Measurements from ENCODE around the gene DPYSL4.

Gene DPYSL4

DNA sequence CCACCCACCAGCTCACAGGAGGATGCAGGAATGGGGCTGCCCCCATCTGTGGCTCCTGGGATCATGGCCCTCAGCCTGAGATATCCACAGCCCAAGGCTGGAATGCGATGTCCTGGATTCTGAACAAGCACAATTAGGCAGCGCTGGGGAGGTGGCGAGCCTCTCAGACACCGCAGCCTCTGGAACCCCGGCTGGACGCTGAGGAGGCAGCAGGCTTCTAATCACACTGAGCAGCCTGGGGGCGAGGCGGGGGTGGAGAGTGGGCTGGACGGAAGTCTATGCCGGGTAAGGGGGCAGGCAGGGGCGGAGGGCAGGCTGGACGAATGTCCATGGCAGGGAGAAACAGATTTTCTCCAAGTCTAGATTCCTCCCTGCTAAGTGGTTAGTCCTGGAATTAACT, 56.4 kb downstream of the DPYSL4 start:
- TF ChIP-seq, protein P1, sequence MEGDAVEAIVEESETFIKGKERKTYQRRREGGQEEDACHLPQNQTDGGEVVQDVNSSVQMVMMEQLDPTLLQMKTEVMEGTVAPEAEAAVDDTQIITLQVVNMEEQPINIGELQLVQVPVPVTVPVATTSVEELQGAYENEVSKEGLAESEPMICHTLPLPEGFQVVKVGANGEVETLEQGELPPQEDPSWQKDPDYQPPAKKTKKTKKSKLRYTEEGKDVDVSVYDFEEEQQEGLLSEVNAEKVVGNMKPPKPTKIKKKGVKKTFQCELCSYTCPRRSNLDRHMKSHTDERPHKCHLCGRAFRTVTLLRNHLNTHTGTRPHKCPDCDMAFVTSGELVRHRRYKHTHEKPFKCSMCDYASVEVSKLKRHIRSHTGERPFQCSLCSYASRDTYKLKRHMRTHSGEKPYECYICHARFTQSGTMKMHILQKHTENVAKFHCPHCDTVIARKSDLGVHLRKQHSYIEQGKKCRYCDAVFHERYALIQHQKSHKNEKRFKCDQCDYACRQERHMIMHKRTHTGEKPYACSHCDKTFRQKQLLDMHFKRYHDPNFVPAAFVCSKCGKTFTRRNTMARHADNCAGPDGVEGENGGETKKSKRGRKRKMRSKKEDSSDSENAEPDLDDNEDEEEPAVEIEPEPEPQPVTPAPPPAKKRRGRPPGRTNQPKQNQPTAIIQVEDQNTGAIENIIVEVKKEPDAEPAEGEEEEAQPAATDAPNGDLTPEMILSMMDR (IDR thresholded peaks at IDR 0.05), result no peak
- no peak overlapping the region for H3K27ac ChIP-seq
- no peak overlapping the region for H3K4me3 ChIP-seq
- no peak for DNase-seq (ENCODE audit: low spot score)

DNA sequence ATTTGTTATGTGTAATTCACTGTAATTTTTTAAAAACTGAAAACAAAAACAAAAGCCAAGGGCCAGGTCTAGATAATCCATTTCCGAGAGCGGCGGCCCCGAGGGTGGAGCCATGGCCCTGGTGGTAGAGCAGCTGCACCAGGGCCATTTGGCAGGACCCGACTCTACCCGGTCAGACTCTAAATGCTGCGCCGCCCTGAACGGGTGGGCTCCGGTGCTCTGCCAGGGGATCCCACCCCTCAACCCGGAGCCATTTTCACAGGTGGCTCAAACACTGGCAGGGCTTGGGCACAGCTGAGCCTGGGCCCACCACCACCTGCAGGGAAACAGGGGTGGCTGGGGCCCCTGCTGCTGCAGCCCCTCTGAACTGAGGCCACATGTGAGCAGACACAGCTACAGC, 56.9 kb downstream of the DPYSL4 start:
- no peak for DNase-seq (ENCODE audit: low spot score)
- H3K27ac ChIP-seq, result no peak overlapping the region
- no peak overlapping the region for H3K4me3 ChIP-seq
- TF ChIP-seq, protein P1 (IDR thresholded peaks at IDR 0.05), result no peak

- TF ChIP-seq, protein P1 (IDR thresholded peaks at IDR 0.05), result no peak
- no peak overlapping the region for H3K27ac ChIP-seq
- H3K4me3 ChIP-seq, result no peak overlapping the region
- no peak for DNase-seq (ENCODE audit: low spot score)
Measured at GRCh38 chr10:132245056-132245455, 58.3 kb downstream of the DPYSL4 start.

- Histone ChIP-seq H3K27ac (no peak overlapping the region), H3K4me3 (no peak overlapping the region)
- DNase-seq (ENCODE audit: low spot score), result no peak
- TF ChIP-seq, protein P1 (IDR thresholded peaks at IDR 0.05), result no peak
Measured at GRCh38 chr10:132246296-132246695, 59.5 kb downstream of the DPYSL4 start.

DNA sequence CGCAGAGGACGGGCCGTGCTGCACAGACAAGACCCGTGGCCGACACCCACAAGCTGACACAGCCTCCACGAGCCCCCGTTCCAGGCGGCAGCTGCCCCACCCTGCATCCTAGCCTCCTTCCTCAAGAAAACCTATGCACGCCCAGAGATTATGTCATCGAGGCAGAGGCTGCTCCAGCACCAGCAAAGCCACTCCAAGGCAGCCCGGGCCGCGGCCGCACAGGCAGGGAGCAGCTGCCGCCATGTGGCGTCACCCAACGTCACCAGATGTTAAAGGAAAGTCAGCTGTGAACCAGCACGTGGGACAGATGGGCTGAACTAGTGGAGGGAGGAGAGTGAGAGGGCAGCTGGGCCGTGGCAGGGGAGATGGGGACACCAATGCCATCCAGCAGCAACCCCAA, 61.2 kb downstream of the DPYSL4 start:
- DNase-seq (ENCODE audit: low spot score), result no peak
- Histone ChIP-seq H3K27ac (no peak overlapping the region), H3K4me3 (no peak overlapping the region)
- TF ChIP-seq, protein P1 (IDR thresholded peaks at IDR 0.05), result no peak

DNA sequence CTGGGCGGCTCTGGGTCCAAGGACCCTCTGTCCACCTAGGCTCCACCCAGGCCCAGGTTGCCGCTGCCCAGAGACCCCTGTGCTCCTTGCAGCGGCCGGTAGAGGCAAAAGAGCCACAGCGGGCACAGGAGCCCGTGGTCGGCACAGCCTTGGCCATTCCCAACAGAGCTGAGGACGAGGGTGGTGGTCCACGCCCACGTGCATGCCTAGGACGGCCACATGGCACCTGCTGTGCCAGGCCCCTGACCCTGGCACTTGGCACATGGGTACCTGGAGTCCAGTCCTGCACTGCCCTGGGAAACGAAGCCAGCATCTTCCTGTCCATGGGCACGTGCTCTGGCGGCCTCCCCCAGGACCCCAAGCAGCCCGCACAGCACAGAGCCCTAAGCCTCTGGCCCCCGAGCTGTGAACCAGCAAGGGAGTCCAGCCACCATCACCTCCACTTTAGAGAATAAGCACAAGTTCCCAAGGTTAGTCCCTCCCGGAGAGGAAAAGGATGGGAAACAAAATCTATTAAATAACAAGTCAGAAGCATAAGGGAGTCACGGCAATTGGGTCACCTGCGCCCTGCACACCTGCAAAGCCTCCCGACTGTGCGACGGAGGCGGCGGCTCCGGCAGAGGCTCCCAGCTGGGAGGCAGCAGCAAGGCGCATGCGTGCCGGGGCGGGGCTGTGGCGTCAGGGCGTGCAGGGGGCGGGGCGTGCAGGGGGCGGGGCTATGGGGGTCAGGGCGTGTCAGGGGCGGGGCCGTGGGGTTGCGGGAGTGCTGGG, 61.9 kb downstream of the DPYSL4 start:
- Histone ChIP-seq H3K27ac (no peak overlapping the region), H3K4me3 (no peak overlapping the region)
- DNase-seq (ENCODE audit: low spot score), result no peak
- TF ChIP-seq, protein P1 (IDR thresholded peaks at IDR 0.05), result no peak

DNA sequence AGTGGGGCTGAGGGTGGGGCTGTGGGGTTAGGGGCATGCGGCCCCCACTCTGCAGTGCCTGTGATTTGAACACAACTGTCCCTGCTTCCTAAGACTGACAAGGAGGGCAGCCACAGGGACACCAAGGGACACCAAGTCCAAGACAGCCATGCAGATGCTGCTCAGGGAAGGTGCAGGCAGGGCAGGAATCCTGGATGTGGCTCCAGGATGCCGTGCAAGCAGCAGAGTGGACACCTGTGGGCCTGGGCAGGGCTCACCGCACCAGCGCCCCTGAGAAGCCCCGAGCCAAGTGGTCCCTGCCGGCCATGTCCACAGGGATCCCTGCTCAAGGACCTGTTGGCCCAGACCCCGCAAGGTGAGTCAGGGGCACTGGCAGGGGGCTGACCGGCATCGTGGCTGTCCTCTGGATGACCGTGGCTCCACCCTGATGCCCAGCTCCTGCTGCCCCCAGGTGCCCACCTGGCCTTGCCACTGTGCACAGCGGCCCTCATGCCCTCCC, 62.5 kb downstream of the DPYSL4 start:
- TF ChIP-seq, protein P1 (IDR thresholded peaks at IDR 0.05), result no peak
- H3K27ac ChIP-seq, result no peak overlapping the region
- DNase-seq (ENCODE audit: low spot score), result no peak
- H3K4me3 ChIP-seq, result no peak overlapping the region
